Panc1 (cell line): Measurements from ENCODE around the gene GYPC. TPM values are rescaled to one million over a fixed set of nuclear protein-coding genes. Genes with fewer than 3 reads are reported as not detected.

Experiments used
- ATAC-seq: fragments of 200-7000 bp; cut with Tn5 transposase; 2 replicates; pipeline ENCODE4 v1.9.1; 2020; ENCODE audit warnings: mild to moderate bottlenecking, moderate library complexity
- BruUV-seq: library from RNA; stranded (reverse); fragments of 400-500 nt; replicated peaks from 2 replicates; lab custom pipeline; 2021; lab: Mats Ljungman, UMichigan
- CTCF ChIA-PET: fragments of 300-600 bp; sonication (Branson Sonifier 250); formaldehyde crosslinking; loops from one replicate; lab custom pipeline; 2022; ENCODE audit warnings: antibody characterized with exemption; lab: Charles Lee
- POLR2A ChIA-PET: fragments of 300-600 bp; sonication (Branson Sonifier 250); formaldehyde crosslinking; loops from one replicate; lab custom pipeline; 2022; ENCODE audit warnings: antibody characterized with exemption; lab: Charles Lee
- DNase-seq: peaks from one replicate; pipeline ENCODE4 v3.0.0-alpha.2; 2010; ENCODE audit warnings: low read depth, low spot score
- H3K27ac ChIP-seq: 2 replicates; pipeline ENCODE4 v1.5.1; 2011; ENCODE audit warnings: mild to moderate bottlenecking, low read length, inconsistent platforms
- H3K27me3 ChIP-seq: fragments of 200-500 bp; sonication (Bioruptor generic); 2 replicates; pipeline ENCODE4 v1.6.0; 2014; ENCODE audit warnings: low read length, inconsistent platforms; ENCODE audit not compliant: control insufficient read depth, insufficient read depth
- H3K36me3 ChIP-seq: fragments of 200-500 bp; sonication (Bioruptor generic); 2 replicates; pipeline ENCODE4 v1.5.1; 2014; ENCODE audit warnings: inconsistent platforms, mild to moderate bottlenecking, low read length, moderate library complexity; ENCODE audit not compliant: control insufficient read depth, insufficient read depth
- H3K4me1 ChIP-seq: 2 replicates; pipeline ENCODE4 v1.5.1; 2011; ENCODE audit warnings: inconsistent platforms, mild to moderate bottlenecking, low read length, moderate library complexity; ENCODE audit not compliant: control insufficient read depth, insufficient read depth
- H3K4me3 ChIP-seq, 2 experiments: 2 replicates each; pipeline ENCODE4 v1.5.1; 2011 to 2012; ENCODE audit warnings: low read depth in 2 of 2, low read length in 2 of 2, mild to moderate bottlenecking in 2 of 2, inconsistent platforms in 1 of 2, moderate library complexity in 1 of 2
- H3K9me3 ChIP-seq: fragments of 200-500 bp; sonication (Bioruptor generic); 2 replicates; pipeline ENCODE4 v1.5.1; 2014; ENCODE audit warnings: low read depth, mild to moderate bottlenecking, inconsistent platforms, low read length, moderate library complexity; ENCODE audit not compliant: control insufficient read depth, insufficient read depth
- CTCF ChIP-seq: fragments of 450-650 bp; IDR thresholded peaks from 2 replicates; pipeline ENCODE4 v1.5.1; 2017; ENCODE audit warnings: mild to moderate bottlenecking
- POLR2AphosphoS5 ChIP-seq: IDR thresholded peaks from 2 replicates; pipeline ENCODE4 v1.6.1; 2012; ENCODE audit warnings: mild to moderate bottlenecking, low read depth, low read length, moderate library complexity
- REST ChIP-seq, 2 experiments: IDR thresholded peaks; 2 replicates each; pipeline ENCODE4 v1.6.1; 2011 to 2012; ENCODE audit warnings: low read depth in 2 of 2, control low read depth in 1 of 2, low read length in 1 of 2, mild to moderate bottlenecking in 1 of 2, moderate library complexity in 1 of 2; ENCODE audit not compliant: insufficient read depth in 1 of 2
- SIN3A ChIP-seq: IDR thresholded peaks from 2 replicates; pipeline ENCODE4 v1.6.1; 2012; ENCODE audit warnings: low read depth, mild to moderate bottlenecking, low read length, moderate library complexity, borderline replicate concordance; ENCODE audit not compliant: insufficient read depth
- TCF7L2 ChIP-seq: IDR thresholded peaks from 2 replicates; pipeline ENCODE4 v1.6.1; 2011; ENCODE audit warnings: mild to moderate bottlenecking, low read depth, low read length, inconsistent platforms
- in situ Hi-C: cut with HindIII; loops from 2 replicates; pipeline ENCODE4 v1.10.0; 2016; ENCODE audit warnings: low sequenced_read_pairs, low pct_unique_long_range_greater_than_20kb
- intact Hi-C: fragments of 100-400 bp; cut with micrococcal nuclease; formaldehyde crosslinking; loops from one replicate; pipeline ENCODE4 v1.10.0; 2022; ENCODE audit not compliant: unreplicated experiment
- total RNA-seq: library from RNA; stranded (reverse); gene quantifications from one replicate; pipeline ENCODE4 v1.2.1, GENCODE V29; 2021; ENCODE audit not compliant: unreplicated experiment

GYPC gene
- total RNA-seq, 1 experiment from 2014 or later, result 0.57 TPM

- no TSS peak for BruUV-seq
- Histone ChIP-seq H3K27me3 (no peaks in the 10 kb centered on the region), H3K4me3 (no peak overlapping the region), H3K27ac (no peak overlapping the region), H3K9me3 (no peaks in the 10 kb centered on the region), H3K36me3 (no peaks in the 10 kb centered on the region), H3K4me1 (no peaks in the 10 kb centered on the region)
- intact Hi-C loops (no loop called here), in situ Hi-C loops (no loop called here)
- POLR2A ChIA-PET, result no interaction called here
- DNase-seq (no peak), ATAC-seq (no peak)
- TF ChIP-seq REST (IDR thresholded peaks at IDR 0.05; ENCODE audit: insufficient read depth in 1 of 2, low read depth in 2 of 2, low read length in 1 of 2) (no peak), CTCF (no peak), TCF7L2 (no peak), SIN3A (no peak), POLR2AphosphoS5 (no peak)
- CTCF ChIA-PET, result no interaction called here
Observed at GRCh38 chr2:126681505-126681904, 25.5 kb downstream of the GYPC start.

GRCh38 chr2:126685629-126686028, 29.7 kb downstream of the GYPC start:
- intact Hi-C loops (no loop called here), in situ Hi-C loops (no loop called here)

More at GRCh38 chr2:126685629-126686028, 29.7 kb downstream of the GYPC start:
- no peaks in the 10 kb centered on the region for H3K4me1 ChIP-seq
- no peak overlapping the region for H3K4me3 ChIP-seq
- H3K36me3 ChIP-seq, result no peaks in the 10 kb centered on the region
- ChIA-PET POLR2A (no interaction called here), CTCF (no interaction called here)
- no peak overlapping the region for H3K27ac ChIP-seq
- no TSS peak for BruUV-seq
- ATAC-seq, result no peak
- no peak for DNase-seq
- TF ChIP-seq SIN3A (no peak), CTCF (no peak), REST (IDR thresholded peaks at IDR 0.05; ENCODE audit: insufficient read depth in 1 of 2, low read depth in 2 of 2, low read length in 1 of 2) (no peak), TCF7L2 (no peak), POLR2AphosphoS5 (no peak)
- no peaks in the 10 kb centered on the region for H3K9me3 ChIP-seq
- no peaks in the 10 kb centered on the region for H3K27me3 ChIP-seq
